GM12891 (cell line): ENCODE measurements around the gene CPED1.

Source experiments
- DNase-seq: peaks from one replicate; pipeline ENCODE4 v3.0.0; 2011; ENCODE audit warnings: low spot score; ENCODE audit not compliant: insufficient read length
- FAIRE-seq: peaks from 2 replicates; lab custom pipeline; 2011; peaks lifted over from hg19 to GRCh38; lab: Jason Lieb, UNC
- PAX5 ChIP-seq: IDR thresholded peaks from 2 replicates; pipeline ENCODE4 v1.6.1; 2011; ENCODE audit warnings: low read length, moderate library complexity, mild to moderate bottlenecking; ENCODE audit not compliant: insufficient read depth, severe bottlenecking
- POLR2A ChIP-seq: IDR thresholded peaks from 2 replicates; pipeline ENCODE4 v1.6.1; 2011; ENCODE audit warnings: low read depth, low read length, control low read depth
- POLR2AphosphoS5 ChIP-seq: IDR thresholded peaks from 2 replicates; pipeline ENCODE4 v1.6.1; 2011; ENCODE audit warnings: low read depth, low read length, control low read depth
- POU2F2 ChIP-seq: IDR thresholded peaks from 2 replicates; pipeline ENCODE4 v1.6.1; 2011; ENCODE audit warnings: low read depth, mild to moderate bottlenecking, control low read depth, low read length, moderate library complexity
- SPI1 ChIP-seq: IDR thresholded peaks from 2 replicates; pipeline ENCODE4 v1.6.1; 2011; ENCODE audit warnings: low read depth, low read length, control low read depth
- TAF1 ChIP-seq: IDR thresholded peaks from 2 replicates; pipeline ENCODE4 v1.6.1; 2011; ENCODE audit warnings: low read depth, low read length, control low read depth

Gene CPED1

GRCh38 chr7:120987683-120988590, 574 bp upstream of the CPED1 start:
- TF ChIP-seq POU2F2: no peak
- TF ChIP-seq TAF1: no peak
- TF ChIP-seq SPI1: no peak
- no peak for TF ChIP-seq PAX5
- TF ChIP-seq POLR2AphosphoS5: no peak
- TF ChIP-seq POLR2A: no peak
- peak; percentile 91 for FAIRE-seq

GRCh38 chr7:120989257-120990220, 1.0 kb downstream of the CPED1 start:
- FAIRE-seq (no peak), DNase-seq (no peak)
- TF ChIP-seq SPI1: no peak
- no peak for TF ChIP-seq POU2F2
- TF ChIP-seq TAF1: no peak
- TF ChIP-seq POLR2A: no peak
- TF ChIP-seq PAX5: no peak
- no peak for TF ChIP-seq POLR2AphosphoS5

More at GRCh38 chr7:120987683-120988590, 574 bp upstream of the CPED1 start:
- peak; percentile 55 for DNase-seq

DNA sequence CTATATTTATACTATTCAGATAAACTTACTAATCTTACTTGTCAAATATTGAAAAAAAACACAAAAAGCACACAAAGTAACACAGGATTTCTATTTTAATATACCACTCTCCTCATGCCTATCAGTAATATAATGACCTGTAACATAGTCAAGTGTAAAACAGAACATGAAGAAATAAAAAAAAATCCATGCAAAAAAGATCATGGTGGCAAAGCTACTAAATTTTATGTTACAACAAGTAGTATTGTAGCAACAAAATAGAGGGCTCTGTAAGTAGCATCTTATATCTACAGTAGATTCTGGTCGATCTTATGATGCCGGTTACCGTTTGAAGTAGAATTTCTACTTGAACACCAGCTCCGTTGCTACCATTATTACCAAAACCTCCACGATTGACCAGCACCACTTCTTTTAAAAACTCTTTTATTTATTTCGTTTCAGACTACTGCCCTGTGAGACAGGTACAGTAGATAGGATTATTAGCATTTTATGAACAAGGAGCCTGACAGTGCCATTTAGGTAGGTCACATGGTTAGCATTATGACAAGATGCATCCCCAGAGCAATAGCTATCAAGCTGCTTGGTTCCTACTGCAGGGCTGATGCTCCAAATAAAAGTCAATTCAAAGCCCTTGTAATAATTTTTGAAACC, 2.1 kb downstream of the CPED1 start:
- no peak for TF ChIP-seq PAX5
- no peak for TF ChIP-seq POLR2A
- no peak for TF ChIP-seq TAF1
- no peak for TF ChIP-seq POU2F2
- no peak for TF ChIP-seq SPI1
- FAIRE-seq: no peak
- no peak for DNase-seq

DNA sequence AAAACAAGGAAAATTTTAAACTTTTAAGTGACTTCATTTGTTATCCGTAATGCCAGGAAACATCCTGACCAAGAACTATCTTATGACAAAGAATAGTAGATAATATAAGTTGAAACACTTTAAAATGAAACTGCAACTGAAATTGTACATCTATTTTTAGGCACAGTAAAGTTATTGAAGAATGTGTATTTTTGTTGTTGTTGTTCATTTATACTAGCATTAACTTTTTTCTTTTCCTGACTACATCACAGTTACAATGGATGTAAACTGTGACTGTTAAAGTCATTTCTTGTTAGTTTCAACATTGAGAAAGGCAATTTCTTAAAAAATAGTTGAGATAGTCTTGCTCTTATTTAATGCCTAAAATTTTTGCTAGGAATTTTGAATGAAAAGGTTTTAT, 2.6 kb downstream of the CPED1 start:
- no peak for DNase-seq

DNA sequence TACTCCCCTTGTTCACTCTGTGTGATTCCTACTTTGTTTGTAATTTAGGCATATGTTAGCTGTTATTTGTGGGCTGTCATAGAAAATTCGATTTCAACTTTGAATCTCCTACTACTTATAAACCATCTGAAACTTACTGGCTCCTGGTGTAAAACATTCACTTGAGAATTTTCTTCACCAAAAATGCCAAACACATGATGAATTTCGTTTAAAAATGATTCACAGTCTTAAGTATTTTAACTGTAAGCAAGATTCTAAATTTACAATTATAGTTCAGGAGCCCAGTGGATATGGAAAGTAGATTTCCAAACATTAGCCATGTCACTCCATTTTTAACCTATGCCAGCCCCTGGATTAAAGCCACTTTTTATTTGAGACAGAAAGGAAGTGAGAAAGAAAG, 3.1 kb downstream of the CPED1 start:
- FAIRE-seq (no peak), DNase-seq (no peak)
- TF ChIP-seq POU2F2 (no peak), POLR2A (no peak), SPI1 (no peak), PAX5 (no peak), TAF1 (no peak), POLR2AphosphoS5 (no peak)

More for the DNA sequence above, 2.6 kb downstream of the CPED1 start:
- no peak for FAIRE-seq
- no peak for TF ChIP-seq TAF1
- TF ChIP-seq POLR2A: no peak
- no peak for TF ChIP-seq PAX5
- TF ChIP-seq POU2F2: no peak
- TF ChIP-seq POLR2AphosphoS5: no peak
- no peak for TF ChIP-seq SPI1

DNA sequence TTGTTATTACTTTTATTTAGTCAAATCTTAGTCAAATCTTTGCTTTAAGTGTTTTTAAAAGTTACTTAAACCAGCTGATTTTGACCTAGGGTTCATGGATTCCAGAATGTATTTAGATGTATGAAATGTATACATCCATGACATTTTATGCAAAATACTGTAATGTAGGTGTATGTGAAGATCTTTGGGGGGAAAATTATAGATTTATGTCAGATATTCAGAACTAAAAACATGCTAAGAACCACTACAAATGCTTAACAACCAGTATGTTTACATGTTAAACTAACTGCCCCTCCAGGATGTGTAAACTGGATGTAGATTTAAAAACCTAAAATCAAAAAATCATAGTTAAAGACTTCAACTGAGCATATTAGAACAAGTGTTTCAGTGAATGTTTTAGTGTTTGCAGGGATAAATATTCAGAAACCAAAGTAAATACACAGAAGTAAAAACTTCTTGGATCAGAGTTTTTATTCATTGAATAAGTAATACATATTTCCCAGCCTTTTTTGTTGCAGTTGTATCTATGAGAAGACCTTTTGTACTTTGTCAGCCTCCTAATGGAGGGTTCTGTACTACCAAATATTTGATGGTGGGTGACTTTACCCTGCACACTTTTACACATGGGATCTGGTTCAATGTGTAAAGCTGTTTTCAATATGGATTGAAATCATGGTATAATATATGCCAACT, 3.9 kb downstream of the CPED1 start:
- no peak for FAIRE-seq
- TF ChIP-seq POU2F2: no peak
- TF ChIP-seq TAF1: no peak
- DNase-seq: no peak

- TF ChIP-seq POLR2A (no peak), SPI1 (no peak), PAX5 (no peak), POU2F2 (no peak), TAF1 (no peak), POLR2AphosphoS5 (no peak)
- DNase-seq: no peak
- no peak for FAIRE-seq
These were observed 4.5 kb downstream of the CPED1 start for GRCh38 chr7:120992965-120993494.

DNA sequence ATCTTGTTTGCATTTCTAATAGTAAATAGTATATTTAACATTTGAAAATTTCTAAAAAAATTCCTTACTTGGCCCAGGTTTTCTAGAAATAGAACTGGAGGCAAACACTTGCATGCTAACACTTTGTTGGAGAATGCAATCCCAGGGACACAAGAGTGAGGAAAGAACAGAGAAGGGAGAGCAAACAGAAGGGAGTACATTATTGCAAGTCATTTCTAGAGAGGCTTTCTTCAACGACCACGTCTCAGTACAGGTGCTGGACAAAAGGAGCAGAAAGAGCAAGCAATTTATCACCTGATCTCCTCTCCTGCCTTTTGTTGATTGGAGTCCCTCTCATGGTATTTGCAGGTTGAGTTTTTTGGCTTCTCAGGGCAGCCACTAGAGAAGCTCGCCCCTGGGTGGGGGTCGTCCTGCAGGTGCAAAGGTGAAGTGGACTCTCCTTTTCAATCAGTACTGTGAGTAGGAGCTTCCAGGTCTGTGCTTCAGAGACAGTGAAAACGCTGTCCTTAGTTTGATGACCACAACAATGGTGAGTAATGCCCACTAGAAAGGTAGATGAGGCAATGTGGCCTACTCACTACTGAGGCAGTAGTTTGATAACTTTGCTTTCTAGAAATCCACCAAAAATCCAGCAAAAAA, 5.2 kb downstream of the CPED1 start:
- DNase-seq (no peak), FAIRE-seq (no peak)
- no peak for TF ChIP-seq POLR2A
- no peak for TF ChIP-seq POLR2AphosphoS5
- no peak for TF ChIP-seq TAF1
- no peak for TF ChIP-seq SPI1
- no peak for TF ChIP-seq POU2F2
- no peak for TF ChIP-seq PAX5
